Smooth muscle cell of the brain vasculature (primary cell): ENCODE data around the gene PKP1.

ENCODE experiments used
- DNase-seq: peaks from one replicate; pipeline ENCODE4 v3.0.0-alpha.2; 2012; ENCODE audit warnings: low read depth, low spot score

The PKP1 gene

DNA sequence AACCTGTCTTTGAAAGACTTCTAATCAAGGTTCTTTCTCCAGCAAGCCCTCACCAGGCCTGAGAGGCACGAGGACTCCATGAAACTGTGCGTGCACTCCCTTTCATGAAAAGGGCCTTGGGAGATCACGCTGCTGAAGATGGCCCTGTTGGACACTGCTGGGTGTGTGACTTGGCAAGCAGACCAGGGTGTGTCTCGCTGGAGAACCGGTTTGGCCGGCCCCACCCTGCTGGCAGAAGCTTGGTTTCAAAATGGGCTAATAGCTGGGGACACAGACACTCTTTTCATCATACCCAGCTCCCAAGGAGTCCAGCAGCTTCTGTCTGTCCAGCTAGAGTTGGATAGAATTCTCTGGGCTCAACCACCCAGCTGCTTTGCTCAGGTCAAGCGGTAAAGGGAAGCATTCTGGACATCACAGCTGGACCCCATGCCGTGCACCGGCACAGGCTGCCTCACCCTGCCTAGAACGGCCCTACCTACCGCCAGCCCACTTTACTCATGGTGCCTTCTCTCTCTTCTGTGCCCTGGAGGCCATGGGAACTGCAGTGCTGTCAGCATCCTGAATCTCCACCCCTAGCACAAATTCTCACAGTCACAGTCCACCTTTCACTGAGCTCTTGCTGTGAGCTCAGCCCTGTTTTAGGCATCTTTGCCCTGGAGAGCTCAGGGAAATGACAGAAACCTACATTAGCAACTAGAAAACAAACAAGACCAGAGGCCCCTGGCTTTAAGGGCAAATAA is 24.6 kb downstream of the PKP1 start:
- no peak for DNase-seq

- no peak for DNase-seq
Measured at GRCh38 chr1:201309416-201309815, 26.1 kb downstream of the PKP1 start.

DNA sequence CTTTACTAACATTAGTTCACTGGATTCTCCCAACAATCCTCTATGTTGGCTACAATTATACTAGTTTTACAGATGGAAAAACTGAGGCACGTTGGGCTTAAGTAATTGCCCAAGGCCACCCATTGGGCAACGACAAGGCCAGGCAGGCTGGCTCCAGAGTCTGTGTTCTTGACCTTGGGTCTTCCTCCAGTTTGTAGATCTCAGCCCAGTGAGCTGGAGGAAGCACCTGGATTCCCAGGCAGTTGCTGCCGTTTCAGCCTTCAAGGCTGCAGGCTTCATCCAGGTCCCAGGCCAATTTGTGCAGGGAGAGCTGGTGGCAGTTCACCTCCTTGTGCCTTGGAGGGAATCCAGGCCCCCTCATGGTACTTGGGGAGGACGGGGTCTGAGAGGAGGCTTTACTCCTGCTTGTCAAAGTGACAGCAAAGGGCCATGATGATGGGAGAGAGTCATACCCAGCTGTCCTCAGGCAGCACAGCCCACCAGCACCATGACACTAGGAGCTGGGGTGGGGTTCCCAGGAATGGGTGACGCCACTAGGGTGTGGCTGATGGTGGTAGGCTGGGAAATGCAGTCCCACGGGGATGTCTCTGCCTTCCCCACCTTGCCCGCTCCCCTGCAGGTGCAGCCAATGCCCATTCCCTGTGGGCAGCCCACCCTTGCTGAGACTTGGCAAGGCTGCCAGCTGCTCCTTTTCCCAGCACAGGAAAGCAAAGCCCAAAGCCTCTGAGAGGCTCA is 27.1 kb downstream of the PKP1 start:
- DNase-seq = no peak

DNA sequence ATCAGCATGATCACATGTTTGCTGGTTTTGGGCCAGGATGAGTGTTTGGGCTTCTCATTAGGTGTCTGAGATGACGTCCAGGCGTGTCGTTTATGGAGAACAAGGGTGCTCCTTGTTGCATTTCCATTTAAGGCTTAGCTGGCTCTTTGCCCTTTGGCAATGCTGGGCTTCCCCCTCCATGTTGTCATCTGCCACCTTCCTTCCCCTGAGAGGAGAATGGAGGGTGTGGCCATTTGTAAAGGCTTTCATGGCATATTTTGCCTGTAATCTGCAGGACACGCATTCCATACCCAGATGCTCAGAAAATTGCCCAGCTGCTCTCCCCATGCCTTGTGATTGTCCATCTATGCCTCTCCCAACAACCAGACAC is 27.7 kb downstream of the PKP1 start:
- no peak for DNase-seq

- DNase-seq = no peak
Measured at GRCh38 chr1:201311356-201312011, 28.2 kb downstream of the PKP1 start.

- DNase-seq = no peak
Measured at GRCh38 chr1:201312298-201312697, 29.0 kb downstream of the PKP1 start.

- no peak for DNase-seq
Measured at GRCh38 chr1:201313086-201313485, 29.8 kb downstream of the PKP1 start.

GRCh38 chr1:201316556-201316955 is 33.2 kb downstream of the PKP1 start:
- DNase-seq = no peak

DNA sequence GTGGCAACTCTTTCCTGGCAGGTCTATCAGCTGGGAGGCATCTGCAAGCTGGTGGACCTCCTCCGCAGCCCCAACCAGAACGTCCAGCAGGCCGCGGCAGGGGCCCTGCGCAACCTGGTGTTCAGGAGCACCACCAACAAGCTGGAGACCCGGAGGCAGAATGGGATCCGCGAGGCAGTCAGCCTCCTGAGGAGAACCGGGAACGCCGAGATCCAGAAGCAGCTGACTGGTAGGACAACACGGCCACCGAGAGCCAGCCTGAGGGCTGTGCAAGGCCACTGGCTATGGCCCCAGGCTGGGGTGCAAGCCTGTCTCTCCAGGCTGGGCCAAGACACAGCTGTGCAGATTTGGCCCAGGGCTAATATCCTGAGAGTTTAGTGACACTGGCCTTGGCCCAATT is 34.2 kb downstream of the PKP1 start:
- DNase-seq = no peak

GRCh38 chr1:201318504-201319340 is 35.4 kb downstream of the PKP1 start:
- no peak for DNase-seq

GRCh38 chr1:201319631-201320030 is 36.3 kb downstream of the PKP1 start:
- no peak for DNase-seq

DNA sequence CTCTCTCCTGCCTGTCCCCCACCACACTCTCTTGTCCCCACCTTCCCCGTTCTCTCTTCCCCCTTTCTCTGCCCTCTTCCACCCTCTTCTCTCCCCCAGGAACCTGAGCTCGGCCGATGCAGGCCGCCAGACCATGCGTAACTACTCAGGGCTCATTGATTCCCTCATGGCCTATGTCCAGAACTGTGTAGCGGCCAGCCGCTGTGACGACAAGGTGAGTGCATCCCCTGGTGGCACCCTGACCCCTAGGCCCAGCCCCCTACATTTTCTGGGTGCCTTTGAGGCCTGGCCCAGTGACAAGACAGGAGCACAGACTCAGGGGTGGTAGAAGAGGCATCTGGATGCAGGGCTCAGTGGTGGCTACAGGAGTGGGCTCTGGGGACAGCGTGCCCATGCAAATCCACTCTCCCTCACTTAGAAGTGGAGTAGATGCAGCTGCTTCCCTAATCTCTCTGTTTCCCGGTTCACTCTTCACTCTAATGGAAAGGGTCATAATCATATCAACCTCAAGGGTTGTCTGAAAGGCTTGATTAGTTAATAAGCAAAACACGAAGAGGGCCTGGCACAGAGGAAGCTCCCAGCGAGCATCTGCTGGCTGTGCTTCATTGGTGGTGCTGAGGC is 37.0 kb downstream of the PKP1 start:
- DNase-seq = no peak

DNA sequence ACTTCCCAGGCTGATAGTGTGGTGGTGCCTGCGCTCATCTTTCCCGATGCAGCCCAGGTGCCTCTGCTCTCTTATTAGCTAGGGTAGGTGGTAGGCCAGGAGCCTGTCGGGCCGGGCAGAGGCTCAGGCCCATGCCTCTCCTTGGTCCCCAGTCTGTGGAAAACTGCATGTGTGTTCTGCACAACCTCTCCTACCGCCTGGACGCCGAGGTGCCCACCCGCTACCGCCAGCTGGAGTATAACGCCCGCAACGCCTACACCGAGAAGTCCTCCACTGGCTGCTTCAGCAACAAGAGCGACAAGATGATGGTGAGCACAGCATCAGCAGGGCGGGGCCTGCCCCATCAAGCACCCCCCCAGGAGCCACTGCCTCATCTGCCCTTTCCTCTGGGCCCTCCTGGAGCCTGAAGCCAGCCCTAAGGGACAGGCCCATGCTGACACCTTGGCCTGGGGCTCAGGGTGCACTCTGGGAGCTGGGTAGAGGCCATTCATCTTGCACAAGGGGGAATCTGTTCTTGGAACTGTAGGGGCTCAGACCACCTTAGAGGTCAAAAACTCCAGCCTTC is 38.6 kb downstream of the PKP1 start:
- DNase-seq = no peak

GRCh38 chr1:201322653-201323510 is 39.6 kb downstream of the PKP1 start:
- no peak for DNase-seq

DNA sequence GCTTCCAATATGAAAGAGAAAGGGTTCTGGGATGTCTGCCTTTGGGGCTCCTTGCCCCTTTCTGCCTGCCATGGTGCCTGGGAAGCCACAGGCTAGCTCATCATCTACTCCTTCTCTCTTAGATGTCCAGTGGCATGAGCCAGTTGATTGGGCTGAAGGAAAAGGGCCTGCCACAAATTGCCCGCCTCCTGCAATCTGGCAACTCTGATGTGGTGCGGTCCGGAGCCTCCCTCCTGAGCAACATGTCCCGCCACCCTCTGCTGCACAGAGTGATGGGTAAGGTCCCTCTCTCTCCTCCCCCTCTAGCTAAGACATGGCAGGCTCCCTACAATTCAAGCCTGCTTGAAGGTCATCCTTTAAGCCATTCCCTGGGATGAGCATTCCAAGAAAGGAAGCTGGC is 41.0 kb downstream of the PKP1 start:
- no peak for DNase-seq

GRCh38 chr1:201324821-201325677 is 41.7 kb downstream of the PKP1 start:
- no peak for DNase-seq

DNA sequence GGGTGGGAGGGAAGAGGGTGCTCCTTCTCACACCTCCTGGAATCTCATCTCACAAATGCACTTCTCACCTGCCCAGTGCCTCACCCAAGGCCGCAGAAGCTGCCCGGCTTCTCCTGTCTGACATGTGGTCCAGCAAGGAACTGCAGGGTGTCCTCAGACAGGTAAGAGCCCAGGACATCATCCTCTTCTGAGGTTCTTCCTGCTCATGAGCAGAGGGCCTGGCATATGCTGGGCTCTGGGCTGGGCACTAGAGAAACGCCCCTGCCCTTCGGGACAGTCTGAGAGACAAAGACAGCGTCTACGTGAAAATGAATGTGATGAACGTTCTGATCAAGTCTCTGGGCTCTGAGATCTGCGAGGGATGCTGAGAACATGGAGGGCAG is 42.4 kb downstream of the PKP1 start:
- no peak for DNase-seq

DNA sequence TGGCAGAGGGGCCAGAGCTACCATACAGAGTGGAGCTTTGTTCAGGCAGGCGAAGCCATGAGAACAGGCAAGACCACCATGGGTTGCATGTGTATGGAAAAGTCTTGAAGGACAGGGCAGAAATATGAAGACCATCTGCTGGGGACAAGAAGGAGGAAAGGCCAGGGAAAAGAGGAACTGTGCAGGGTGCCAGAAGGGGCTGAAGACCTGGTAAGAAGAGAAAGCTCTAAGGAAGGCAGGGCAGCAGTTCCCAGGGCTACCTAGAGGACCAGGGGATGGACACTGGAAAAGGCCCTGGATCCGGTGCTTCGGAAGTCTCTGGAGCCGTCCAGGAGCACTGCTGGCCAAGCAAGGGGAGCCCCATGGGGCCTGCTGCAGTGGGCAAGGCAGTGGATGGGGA is 43.4 kb downstream of the PKP1 start:
- no peak for DNase-seq

DNA sequence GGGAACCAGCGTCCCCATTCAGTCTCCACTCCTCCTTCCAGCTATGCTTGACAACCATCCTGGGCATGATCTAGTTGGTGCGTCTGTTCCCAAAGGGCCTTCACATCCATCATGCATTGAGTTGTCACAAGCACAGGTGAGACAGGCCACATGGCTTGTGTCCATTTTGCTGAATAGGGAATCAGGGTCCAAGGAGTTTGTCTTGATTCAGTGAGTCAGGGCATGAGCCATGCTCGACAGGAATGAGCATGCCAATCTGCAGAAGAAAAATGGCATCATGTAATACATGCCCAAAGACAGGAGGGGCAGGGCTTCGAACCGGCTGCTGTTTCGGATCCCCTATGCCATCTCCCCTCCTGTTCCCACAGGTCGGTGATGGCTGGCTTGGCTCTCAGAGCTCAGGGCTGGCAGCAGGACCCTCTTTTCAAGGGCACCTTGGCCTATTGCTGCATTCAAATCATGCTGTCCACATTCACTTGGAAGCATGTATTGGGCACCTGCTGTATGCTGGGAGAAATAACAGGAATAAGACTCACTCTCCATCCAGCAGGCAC is 44.5 kb downstream of the PKP1 start:
- DNase-seq = no peak
